Neural cell (in vitro differentiated cells): ENCODE results near the gene GPRIN1. TPM values are rescaled to one million over a fixed set of nuclear protein-coding genes. Genes with fewer than 3 reads are reported as not detected.
A peak's percentile ranks its signal among the peaks of the same experiment; 100 is the strongest.

Experiments used
- H2AFZ ChIP-seq: fragments of 200-600, 300-800 bp; sonication (generic), shearing (Covaris generic); 2 replicates; pipeline ENCODE4 v1.6.0; 2014; ENCODE audit warnings: low read depth, mild to moderate bottlenecking, antibody characterized with exemption, low read length, moderate library complexity
- H3F3A ChIP-seq: fragments of 200-600 bp; shearing (Covaris generic); 2 replicates; pipeline ENCODE4 v1.6.1; 2016; ENCODE audit warnings: mild to moderate bottlenecking, moderate library complexity, mixed read lengths, antibody characterized with exemption, low read length; ENCODE audit not compliant: insufficient read depth, poor library complexity, severe bottlenecking
- H3K27ac ChIP-seq: fragments of 200-600, 300-800 bp; sonication (generic), shearing (Covaris generic); 2 replicates; pipeline ENCODE4 v1.5.1; 2014; ENCODE audit warnings: mild to moderate bottlenecking, low read length, moderate library complexity
- H3K27me3 ChIP-seq: fragments of 300-800, 200-600 bp; sonication (generic), shearing (Covaris generic); 2 replicates; pipeline ENCODE4 v1.6.0; 2014; ENCODE audit warnings: mild to moderate bottlenecking, low read depth, low read length, moderate library complexity; ENCODE audit not compliant: insufficient read depth
- H3K36me3 ChIP-seq: fragments of 300-800, 200-600 bp; sonication (generic), shearing (Covaris generic); 2 replicates; pipeline ENCODE4 v1.5.1; 2014; ENCODE audit warnings: mild to moderate bottlenecking, antibody characterized with exemption, low read length, moderate library complexity; ENCODE audit not compliant: insufficient read depth
- H3K4me2 ChIP-seq: fragments of 300-800, 200-600 bp; sonication (generic), shearing (Covaris generic); 2 replicates; pipeline ENCODE4 v1.6.0; 2014; ENCODE audit warnings: mild to moderate bottlenecking, low read length
- H3K4me3 ChIP-seq: fragments of 300-800, 200-600 bp; sonication (generic), shearing (Covaris generic); 2 replicates; pipeline ENCODE4 v1.5.1; 2014; ENCODE audit warnings: mild to moderate bottlenecking, low read length, moderate library complexity
- H3K79me2 ChIP-seq: fragments of 200-600 bp; shearing (Covaris generic); replicated peaks from 2 replicates; pipeline ENCODE4 v1.6.0; 2014; ENCODE audit warnings: mild to moderate bottlenecking, low read length, moderate library complexity; ENCODE audit not compliant: insufficient read depth
- H3K9ac ChIP-seq: fragments of 300-800, 200-600 bp; sonication (generic), shearing (Covaris generic); 2 replicates; pipeline ENCODE4 v1.6.1; 2016; ENCODE audit warnings: mild to moderate bottlenecking, low read length, mixed read lengths
- H3K9me2 ChIP-seq: fragments of 200-600 bp; shearing (Covaris generic); 2 replicates; pipeline ENCODE4 v1.6.1; 2016; ENCODE audit warnings: mild to moderate bottlenecking, low read length, mixed read lengths; ENCODE audit not compliant: insufficient read depth
- H3K9me3 ChIP-seq: fragments of 200-600, 300-800 bp; sonication (generic), shearing (Covaris generic); 2 replicates; pipeline ENCODE4 v1.6.1; 2016; ENCODE audit warnings: mild to moderate bottlenecking, mixed run types, low read length, moderate library complexity, mixed read lengths
- H4K20me1 ChIP-seq: fragments of 200-600 bp; shearing (Covaris generic); 2 replicates; pipeline ENCODE4 v1.6.1; 2016; ENCODE audit warnings: mild to moderate bottlenecking, mixed run types; ENCODE audit not compliant: insufficient read depth
- CTCF ChIP-seq: fragments of 450-650 bp; IDR thresholded peaks from 2 replicates; pipeline ENCODE4 v1.5.1; 2014; ENCODE audit warnings: antibody characterized with exemption, mild to moderate bottlenecking, moderate library complexity; ENCODE audit not compliant: poor library complexity, severe bottlenecking
- EP300 ChIP-seq: fragments of 450-650 bp; conservative IDR thresholded peaks from 2 replicates; pipeline ENCODE4 v1.6.1; 2014; ENCODE audit warnings: antibody characterized with exemption, mild to moderate bottlenecking, moderate library complexity; ENCODE audit not compliant: poor library complexity, severe bottlenecking
- EZH2 ChIP-seq: fragments of 200-600, 300-800 bp; shearing (Covaris generic), sonication (generic); IDR thresholded peaks from 2 replicates; pipeline ENCODE4 v1.6.1; 2014; ENCODE audit warnings: antibody characterized with exemption, low read length, borderline replicate concordance, mild to moderate bottlenecking; ENCODE audit not compliant: insufficient read depth, poor library complexity, severe bottlenecking
- MXI1 ChIP-seq: fragments of 450-650 bp; conservative IDR thresholded peaks from 2 replicates; pipeline ENCODE4 v1.6.1; 2014; ENCODE audit warnings: antibody characterized with exemption, mild to moderate bottlenecking; ENCODE audit not compliant: poor library complexity, severe bottlenecking
- POLR2AphosphoS5 ChIP-seq: IDR thresholded peaks from 2 replicates; pipeline ENCODE4 v1.6.1; 2012
- RAD21 ChIP-seq: fragments of 450-650 bp; conservative IDR thresholded peaks from 2 replicates; pipeline ENCODE4 v1.6.1; 2014; ENCODE audit warnings: antibody characterized with exemption, mild to moderate bottlenecking, moderate library complexity
- REST ChIP-seq: IDR thresholded peaks from 2 replicates; pipeline ENCODE4 v1.6.1; 2012; ENCODE audit warnings: borderline replicate concordance
- SMC3 ChIP-seq: fragments of 450-650 bp; conservative IDR thresholded peaks from 2 replicates; pipeline ENCODE4 v1.6.1; 2014; ENCODE audit warnings: antibody characterized with exemption, mild to moderate bottlenecking, moderate library complexity; ENCODE audit not compliant: poor library complexity
- TAF1 ChIP-seq: IDR thresholded peaks from 2 replicates; pipeline ENCODE4 v1.6.1; 2012; ENCODE audit warnings: low read depth
- polyA plus RNA-seq: library from polyadenylated mRNA; depleted of rRNA; stranded (reverse); fragments of >200 nt; gene quantifications from 2 replicates; pipeline ENCODE4 v1.2.3, GENCODE V29; 2014

The GPRIN1 gene
- polyA plus RNA-seq, 1 donor from 2014 or later, result 32.3 TPM

GRCh38 chr5:176630681-176631222 is 20.8 kb upstream of the GPRIN1 start:
- H3K9me2 ChIP-seq, result no peaks in the 10 kb centered on the region
- H3K4me2 ChIP-seq, result peak overlapping the region; percentile 89
- H3F3A ChIP-seq, result no peaks in the 10 kb centered on the region
- H3K4me3 ChIP-seq, result peak overlapping the region; percentile 85
- H3K79me2 ChIP-seq, result no peaks in the 10 kb centered on the region
- no peak overlapping the region for H2AFZ ChIP-seq
- no peaks in the 10 kb centered on the region for H3K9me3 ChIP-seq
- TF ChIP-seq REST (peak; percentile 44), SMC3 (no peak), MXI1 (no peak), CTCF (no peak), EZH2 (no peak), RAD21 (no peak), POLR2AphosphoS5 (no peak), TAF1 (no peak), EP300 (peak; percentile 13)
- peaks cover 50% of the 10 kb centered on the region for H3K27me3 ChIP-seq
- no peaks in the 10 kb centered on the region for H3K36me3 ChIP-seq
- no peaks in the 10 kb centered on the region for H4K20me1 ChIP-seq
- H3K27ac ChIP-seq, result peak overlapping the region; percentile 37
- H3K9ac ChIP-seq, result peak overlapping the region; percentile 76

GRCh38 chr5:176629853-176630680 is 20.1 kb upstream of the GPRIN1 start, which contains the start of the genes EIF4E1B and SNCB:
TSS of gene EIF4E1B (plus strand) at chr5:176630675. CDS start at chr5:176642788, 12,113 bp downstream.
TSS of gene SNCB (minus strand) at chr5:176630534. CDS start at chr5:176629654, 880 bp downstream.
- Histone ChIP-seq H3K9ac (peak within 1 kb of the TSS; percentile 76), H3K4me2 (peak within 1 kb of the TSS; percentile 89), H3K79me2 (no peaks in the 10 kb centered on the region), H3K9me3 (no peaks in the 10 kb centered on the region), H3K27me3 (peaks cover 50% of the 10 kb centered on the region), H4K20me1 (no peaks in the 10 kb centered on the region), H3K36me3 (no peaks in the 10 kb centered on the region), H3F3A (no peaks in the 10 kb centered on the region), H3K4me3 (peak within 1 kb of the TSS; percentile 85), H3K27ac (peak within 1 kb of the TSS; percentile 37), H3K9me2 (no peaks in the 10 kb centered on the region), H2AFZ (no peak within 1 kb of the TSS)
- TF ChIP-seq TAF1 (no peak), CTCF (peak; percentile 42), REST (no peak), POLR2AphosphoS5 (peak; percentile 41), RAD21 (peak; percentile 18), MXI1 (peak; percentile 55), EP300 (no peak)
